A673 (cell line): ENCODE data around the gene TC2N.

Experiments
- CTCF ChIP-seq: fragments of 300-800, 200-600 bp; sonication (generic); conservative IDR thresholded peaks from 2 replicates; pipeline ENCODE4 v1.5.1; 2017; ENCODE audit warnings: low read depth, mild to moderate bottlenecking, antibody characterized with exemption, low read length, moderate library complexity, mixed read lengths
- EZH2 ChIP-seq: fragments of 200-600 bp; sonication (generic); IDR thresholded peaks from 2 replicates; pipeline ENCODE4 v1.6.1; 2017; ENCODE audit warnings: borderline replicate concordance, low read depth, mild to moderate bottlenecking, mixed read lengths, antibody characterized with exemption, low read length; ENCODE audit not compliant: poor library complexity, severe bottlenecking

DNA sequence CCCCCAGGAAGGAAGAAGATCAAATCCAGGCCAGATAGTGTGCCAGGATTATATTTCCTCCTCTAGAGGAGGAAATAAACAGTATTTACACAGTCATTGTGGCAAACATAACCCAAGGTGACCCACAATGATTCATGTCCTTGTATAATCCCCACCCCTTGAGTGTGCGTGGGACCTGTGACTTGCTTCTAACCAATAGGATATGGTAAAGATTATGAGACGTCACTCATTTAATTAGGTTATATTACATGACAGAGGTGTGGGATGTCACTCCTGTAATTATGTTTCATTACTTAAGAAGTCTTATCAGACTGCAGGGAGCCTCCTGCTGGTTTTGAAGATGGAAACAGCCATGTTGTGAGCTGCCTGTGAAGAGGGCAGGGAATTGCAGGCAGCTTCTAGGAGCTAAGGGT is 123.3 kb downstream of the TC2N start:
- TF ChIP-seq CTCF (no peak), EZH2 (no peak)
